MCF 10A (cell line): ENCODE results near the gene SHOX. TPM values are rescaled to one million over a fixed set of nuclear protein-coding genes. Genes with fewer than 3 reads are reported as not detected.

ENCODE experiments used
- BruUV-seq: library from RNA; stranded (reverse); fragments of 400-500 nt; replicated peaks from 2 replicates; lab custom pipeline; 2021; lab: Mats Ljungman, UMichigan
- CTCF ChIA-PET: fragments of 300-600 bp; sonication (Branson Sonifier 250); formaldehyde crosslinking; extraction: SDS; loops from one replicate; lab custom pipeline; 2021; ENCODE audit warnings: antibody characterized with exemption, inconsistent platforms; lab: Yijun Ruan, JAX
- POLR2A ChIA-PET: fragments of 300-600, 350-650 bp; sonication (Branson Sonifier 250); formaldehyde crosslinking; extraction: SDS; loops from one replicate; lab custom pipeline; 2020; ENCODE audit warnings: antibody characterized with exemption, inconsistent platforms; lab: Yijun Ruan, JAX
- DNase-seq: peaks from one replicate; pipeline ENCODE4 v3.0.0-alpha.2; 2018; ENCODE audit not compliant: unreplicated experiment
- H3K27ac Mint-ChIP-seq: one replicate; pipeline ENCODE4 v1.8.0; 2022; ENCODE audit warnings: mild to moderate bottlenecking, low read depth, mixed read lengths; ENCODE audit not compliant: unreplicated experiment
- H3K27me3 Mint-ChIP-seq: one replicate; pipeline ENCODE4 v1.8.0; 2022; ENCODE audit warnings: mixed read lengths; ENCODE audit not compliant: insufficient read depth, unreplicated experiment
- H3K36me3 Mint-ChIP-seq: one replicate; pipeline ENCODE4 v1.8.0; 2022; ENCODE audit warnings: mild to moderate bottlenecking, moderate library complexity, mixed read lengths; ENCODE audit not compliant: insufficient read depth, unreplicated experiment
- H3K4me1 Mint-ChIP-seq: one replicate; pipeline ENCODE4 v1.8.0; 2022; ENCODE audit warnings: mixed read lengths; ENCODE audit not compliant: insufficient read depth, unreplicated experiment
- H3K4me3 Mint-ChIP-seq: one replicate; pipeline ENCODE4 v1.8.0; 2022; ENCODE audit warnings: mild to moderate bottlenecking, moderate library complexity, mixed read lengths; ENCODE audit not compliant: unreplicated experiment
- H3K9me3 Mint-ChIP-seq: one replicate; pipeline ENCODE4 v1.8.0; 2022; ENCODE audit warnings: mixed read lengths; ENCODE audit not compliant: unreplicated experiment
- intact Hi-C: fragments of 100-400 bp; cut with micrococcal nuclease; formaldehyde crosslinking; loops from 2 replicates; pipeline ENCODE4 v1.14.1; 2022
- total RNA-seq: library from RNA; stranded (reverse); gene quantifications from 2 replicates; pipeline ENCODE4 v1.2.3, GENCODE V29; 2022
- TF ChIP-seq, protein P1 (sequence below): fragments of 200-600 bp; IDR thresholded peaks from one replicate; pipeline ENCODE4 v1.8.0; 2022; ENCODE audit warnings: antibody characterized with exemption, mild to moderate bottlenecking; ENCODE audit not compliant: unreplicated experiment

SHOX gene
- total RNA-seq, 1 experiment from 2014 or later: not detected

DNA sequence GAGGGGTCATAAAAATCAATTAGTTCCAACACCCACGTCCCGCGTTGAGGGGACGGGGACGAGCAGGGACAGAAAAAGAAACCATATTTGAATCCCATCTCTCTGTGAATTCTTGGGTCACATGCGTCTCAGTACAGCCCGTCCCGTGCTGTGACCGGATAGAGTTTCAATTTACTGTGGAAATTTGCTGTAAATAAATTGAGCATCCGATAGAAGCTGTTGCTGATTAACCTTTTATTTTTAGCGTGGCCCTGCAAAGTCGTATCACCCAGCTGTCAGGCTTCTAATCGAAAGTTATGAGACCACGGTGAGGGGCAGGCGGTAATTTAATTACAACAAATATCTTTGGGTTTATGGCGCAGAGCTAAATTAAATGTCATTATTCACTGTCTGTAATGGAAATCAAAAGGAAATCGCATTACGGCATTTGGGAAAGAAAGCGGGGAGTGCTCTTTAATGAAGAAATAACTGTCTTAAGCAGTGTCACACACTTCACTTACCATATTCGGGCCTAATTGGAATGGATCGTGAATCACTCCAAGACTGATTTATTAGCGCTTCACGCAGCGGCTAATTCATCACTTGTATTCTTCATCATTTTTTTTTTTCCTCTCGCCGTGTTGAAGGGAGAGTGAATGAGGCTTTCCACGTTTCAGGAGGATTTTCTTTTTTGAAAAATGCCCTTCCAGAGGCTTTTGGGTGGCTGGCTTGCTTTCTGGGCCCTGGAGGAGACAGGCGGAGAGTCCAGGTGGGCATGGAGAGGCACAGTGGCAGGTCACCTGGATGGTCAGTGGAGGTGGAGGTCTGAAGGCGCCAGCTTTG lies 7.3 kb downstream of the SHOX start:
- CTCF ChIA-PET: no interaction called here
- Mint-ChIP-seq H3K27me3 (no peaks in the 10 kb centered on the region), H3K4me1 (no peaks in the 10 kb centered on the region), H3K27ac (no peak overlapping the region), H3K9me3 (no peaks in the 10 kb centered on the region), H3K4me3 (no peak overlapping the region), H3K36me3 (no peaks in the 10 kb centered on the region)
- BruUV-seq: no TSS peak
- intact Hi-C loops: no loop called here
- POLR2A ChIA-PET: no interaction called here
- no peak for DNase-seq
- TF ChIP-seq, protein P1, sequence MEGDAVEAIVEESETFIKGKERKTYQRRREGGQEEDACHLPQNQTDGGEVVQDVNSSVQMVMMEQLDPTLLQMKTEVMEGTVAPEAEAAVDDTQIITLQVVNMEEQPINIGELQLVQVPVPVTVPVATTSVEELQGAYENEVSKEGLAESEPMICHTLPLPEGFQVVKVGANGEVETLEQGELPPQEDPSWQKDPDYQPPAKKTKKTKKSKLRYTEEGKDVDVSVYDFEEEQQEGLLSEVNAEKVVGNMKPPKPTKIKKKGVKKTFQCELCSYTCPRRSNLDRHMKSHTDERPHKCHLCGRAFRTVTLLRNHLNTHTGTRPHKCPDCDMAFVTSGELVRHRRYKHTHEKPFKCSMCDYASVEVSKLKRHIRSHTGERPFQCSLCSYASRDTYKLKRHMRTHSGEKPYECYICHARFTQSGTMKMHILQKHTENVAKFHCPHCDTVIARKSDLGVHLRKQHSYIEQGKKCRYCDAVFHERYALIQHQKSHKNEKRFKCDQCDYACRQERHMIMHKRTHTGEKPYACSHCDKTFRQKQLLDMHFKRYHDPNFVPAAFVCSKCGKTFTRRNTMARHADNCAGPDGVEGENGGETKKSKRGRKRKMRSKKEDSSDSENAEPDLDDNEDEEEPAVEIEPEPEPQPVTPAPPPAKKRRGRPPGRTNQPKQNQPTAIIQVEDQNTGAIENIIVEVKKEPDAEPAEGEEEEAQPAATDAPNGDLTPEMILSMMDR: no peak

DNA sequence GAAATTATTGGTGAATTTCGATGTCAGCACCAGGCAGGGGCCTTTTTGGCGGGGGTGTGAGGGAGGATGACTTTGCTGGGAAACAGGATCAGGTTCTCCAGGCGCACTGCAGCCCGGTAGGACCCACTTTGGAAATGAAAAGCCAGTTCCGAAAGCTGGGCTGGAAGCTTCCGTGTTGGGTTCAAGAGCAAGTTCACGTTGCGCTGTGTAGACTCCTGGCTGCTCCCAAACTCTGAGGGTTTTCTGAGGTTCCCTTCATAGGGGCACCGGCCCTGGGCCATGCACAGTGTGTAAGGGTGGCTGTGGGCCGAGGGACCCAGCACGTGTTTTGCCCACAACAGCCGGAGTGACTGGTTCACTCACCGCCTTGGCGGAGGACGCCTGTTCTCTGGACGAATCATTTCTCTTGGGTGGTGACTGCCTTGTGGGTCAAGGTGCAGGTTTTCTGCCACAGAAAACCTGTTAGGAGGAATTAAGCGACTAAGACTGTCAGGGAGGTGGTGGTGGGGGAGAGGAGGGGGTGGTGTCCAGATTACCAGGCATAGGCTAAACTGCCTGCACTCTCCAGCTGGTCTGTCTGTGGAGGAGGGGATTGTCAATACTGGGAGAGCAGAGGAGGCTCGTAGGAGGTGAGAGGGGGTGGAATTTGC lies 8.0 kb downstream of the SHOX start:
- CTCF ChIA-PET: no interaction called here
- Mint-ChIP-seq H3K27me3 (no peaks in the 10 kb centered on the region), H3K4me3 (no peak overlapping the region), H3K27ac (no peak overlapping the region), H3K4me1 (no peaks in the 10 kb centered on the region), H3K9me3 (no peaks in the 10 kb centered on the region), H3K36me3 (no peaks in the 10 kb centered on the region)
- intact Hi-C loops: no loop called here
- no TSS peak for BruUV-seq
- TF ChIP-seq, protein P1: no peak
- POLR2A ChIA-PET: no interaction called here
- no peak for DNase-seq

DNA sequence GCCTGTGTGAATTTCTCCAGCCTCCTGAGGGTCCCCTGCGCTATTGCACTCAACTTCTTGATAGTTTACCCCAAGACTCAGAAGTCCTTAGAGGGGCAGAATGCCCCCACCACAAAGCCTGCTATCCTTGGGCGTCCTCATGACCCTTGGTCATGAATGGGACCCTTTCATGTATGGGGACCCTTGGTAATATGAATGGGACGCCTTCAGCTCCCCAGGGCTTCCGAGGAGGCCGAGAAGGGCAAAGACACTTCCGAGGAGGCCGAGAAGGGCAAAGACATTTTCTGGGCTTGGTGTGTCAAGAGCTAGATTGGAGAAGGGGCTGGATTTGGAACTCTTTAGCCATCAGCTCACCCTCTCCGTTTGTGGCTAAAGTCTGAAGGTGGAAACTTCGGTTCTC lies 8.6 kb downstream of the SHOX start:
- intact Hi-C loops: no loop called here
- no peaks in the 10 kb centered on the region for H3K27me3 Mint-ChIP-seq
- no peaks in the 10 kb centered on the region for H3K4me1 Mint-ChIP-seq
- H3K4me3 Mint-ChIP-seq: no peak overlapping the region
- no peaks in the 10 kb centered on the region for H3K9me3 Mint-ChIP-seq
- ChIA-PET POLR2A (no interaction called here), CTCF (no interaction called here)
- DNase-seq: no peak
- no peaks in the 10 kb centered on the region for H3K36me3 Mint-ChIP-seq
- no peak overlapping the region for H3K27ac Mint-ChIP-seq
- TF ChIP-seq, protein P1: no peak
- no TSS peak for BruUV-seq

DNA sequence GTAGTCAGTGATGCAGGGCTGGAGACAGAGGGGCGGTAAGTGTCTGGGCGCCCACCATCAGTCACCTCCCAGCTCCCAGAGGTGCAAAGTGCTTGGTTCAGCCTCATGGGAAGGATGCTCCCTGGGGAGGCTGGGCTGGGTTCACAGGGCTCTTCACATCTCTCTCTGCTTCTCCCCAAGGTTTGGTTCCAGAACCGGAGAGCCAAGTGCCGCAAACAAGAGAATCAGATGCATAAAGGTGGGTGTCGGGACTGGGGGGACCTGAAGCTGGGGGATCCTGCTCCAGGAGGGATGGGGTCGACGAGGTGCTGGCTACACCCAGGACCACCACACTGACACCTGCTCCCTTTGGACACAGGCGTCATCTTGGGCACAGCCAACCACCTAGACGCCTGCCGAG lies 10.1 kb downstream of the SHOX start:
- H3K9me3 Mint-ChIP-seq: no peaks in the 10 kb centered on the region
- intact Hi-C loops: no loop called here
- no peaks in the 10 kb centered on the region for H3K4me1 Mint-ChIP-seq
- H3K27me3 Mint-ChIP-seq: no peaks in the 10 kb centered on the region
- no peak overlapping the region for H3K4me3 Mint-ChIP-seq
- H3K27ac Mint-ChIP-seq: no peak overlapping the region
- ChIA-PET POLR2A (no interaction called here), CTCF (no interaction called here)
- DNase-seq: no peak
- TF ChIP-seq, protein P1: no peak
- no TSS peak for BruUV-seq
- no peaks in the 10 kb centered on the region for H3K36me3 Mint-ChIP-seq
